Mesenchymal stem cell (in vitro differentiated cells and primary cell): ENCODE data around the gene INSRR. TPM values are rescaled to one million over a fixed set of nuclear protein-coding genes. Genes with fewer than 3 reads are reported as not detected.

ENCODE experiments used
- DNase-seq: peaks from one replicate; pipeline ENCODE4 v3.0.0-alpha.2; 2013
- H2AFZ ChIP-seq: one replicate; pipeline ENCODE4 v1.6.1; 2013; ENCODE audit warnings: low read depth, mild to moderate bottlenecking, control low read depth, inconsistent platforms, low read length, moderate library complexity
- H2AK5ac ChIP-seq: 2 replicates; pipeline ENCODE4 v1.6.1; 2013; ENCODE audit warnings: low read length, moderate library complexity, mild to moderate bottlenecking, inconsistent platforms; ENCODE audit not compliant: severe bottlenecking
- H2BK120ac ChIP-seq: one replicate; pipeline ENCODE4 v1.6.1; 2013; ENCODE audit warnings: low read depth, mild to moderate bottlenecking, inconsistent platforms, low read length, moderate library complexity
- H2BK12ac ChIP-seq, 2 experiments: one replicate each; pipeline ENCODE4 v1.6.1; 2013; ENCODE audit warnings: inconsistent platforms in 2 of 2, low read length in 2 of 2, mild to moderate bottlenecking in 2 of 2, moderate library complexity in 2 of 2, control low read depth in 1 of 2
- H2BK15ac ChIP-seq: one replicate; pipeline ENCODE4 v1.6.1; 2013; ENCODE audit warnings: mild to moderate bottlenecking, low read depth, inconsistent platforms; ENCODE audit not compliant: poor library complexity, severe bottlenecking
- H2BK5ac ChIP-seq: 2 replicates; pipeline ENCODE4 v1.6.1; 2013; ENCODE audit warnings: low read depth, mild to moderate bottlenecking, low read length, control low read depth, inconsistent platforms; ENCODE audit not compliant: poor library complexity, severe bottlenecking
- H3K14ac ChIP-seq, 2 experiments: one replicate each; pipeline ENCODE4 v1.6.1; 2013; ENCODE audit warnings: inconsistent platforms in 2 of 2, low read length in 2 of 2, control low read depth in 1 of 2, mild to moderate bottlenecking in 1 of 2, moderate library complexity in 1 of 2
- H3K18ac ChIP-seq, 2 experiments: one replicate each; pipeline ENCODE4 v1.6.1; 2013; ENCODE audit warnings: inconsistent platforms in 2 of 2, low read length in 2 of 2, control low read depth in 1 of 2, low read depth in 1 of 2, mild to moderate bottlenecking in 1 of 2
- H3K23ac ChIP-seq, 2 experiments: one replicate each; pipeline ENCODE4 v1.6.1; 2013; ENCODE audit warnings: inconsistent platforms in 2 of 2, low read length in 2 of 2, mild to moderate bottlenecking in 2 of 2, moderate library complexity in 2 of 2, control low read depth in 1 of 2
- H3K27ac ChIP-seq: 2 replicates; pipeline ENCODE4 v1.5.1; 2013; ENCODE audit warnings: mild to moderate bottlenecking, moderate library complexity, low read length, control low read depth, inconsistent platforms; ENCODE audit not compliant: poor library complexity, severe bottlenecking
- H3K27me3 ChIP-seq, 2 experiments: 2 replicates each; pipeline versions ENCODE4 v1.6.1 to v1.7.0; 2013; ENCODE audit warnings: low read length in 2 of 2, mild to moderate bottlenecking in 2 of 2, moderate library complexity in 2 of 2, control low read depth in 1 of 2, inconsistent platforms in 1 of 2; ENCODE audit not compliant: control insufficient read depth in 1 of 2, insufficient read depth in 1 of 2
- H3K36me3 ChIP-seq, 2 experiments: 2 replicates each; pipeline versions ENCODE4 v1.6.1 to v1.7.0; 2013; ENCODE audit warnings: low read length in 2 of 2, control low read depth in 1 of 2, inconsistent platforms in 1 of 2, low read depth in 1 of 2, mild to moderate bottlenecking in 1 of 2; ENCODE audit not compliant: insufficient read depth in 2 of 2, control insufficient read depth in 1 of 2
- H3K4ac ChIP-seq, 2 experiments: one replicate each; pipeline ENCODE4 v1.6.1; 2013; ENCODE audit warnings: inconsistent platforms in 2 of 2, low read length in 2 of 2, mild to moderate bottlenecking in 2 of 2, moderate library complexity in 2 of 2, control low read depth in 1 of 2, low read depth in 1 of 2
- H3K4me1 ChIP-seq: 2 replicates; pipeline ENCODE4 v1.6.1; 2013; ENCODE audit warnings: low read depth, low read length, control low read depth; ENCODE audit not compliant: control insufficient read depth, insufficient read depth
- H3K4me2 ChIP-seq: 2 replicates; pipeline ENCODE4 v1.6.1; 2013; ENCODE audit warnings: low read length, mild to moderate bottlenecking, inconsistent platforms; ENCODE audit not compliant: poor library complexity, severe bottlenecking
- H3K4me3 ChIP-seq, 2 experiments: 2 replicates each; pipeline versions ENCODE4 v1.5.1 to v1.7.0; 2013; ENCODE audit warnings: low read length in 2 of 2, mild to moderate bottlenecking in 2 of 2, control low read depth in 1 of 2, low read depth in 1 of 2; ENCODE audit not compliant: insufficient read depth in 1 of 2
- H3K79me1 ChIP-seq: replicated peaks from 2 replicates; pipeline ENCODE4 v1.6.1; 2013; ENCODE audit warnings: mild to moderate bottlenecking, control low read depth, low read length, inconsistent platforms; ENCODE audit not compliant: poor library complexity, severe bottlenecking
- H3K9ac ChIP-seq: 2 replicates; pipeline ENCODE4 v1.7.0; 2013; ENCODE audit warnings: mild to moderate bottlenecking, low read length, moderate library complexity
- H3K9me3 ChIP-seq: 2 replicates; pipeline ENCODE4 v1.7.0; 2013; ENCODE audit warnings: mild to moderate bottlenecking, low read length; ENCODE audit not compliant: control insufficient read depth
- H4K8ac ChIP-seq: one replicate; pipeline ENCODE4 v1.6.1; 2013; ENCODE audit warnings: inconsistent platforms, mild to moderate bottlenecking, low read length, moderate library complexity
- H4K91ac ChIP-seq: one replicate; pipeline ENCODE4 v1.6.1; 2013; ENCODE audit warnings: mild to moderate bottlenecking, low read length, inconsistent platforms
- WGBS: methylation state at CpG from one replicate; pipeline ENCODE4 v1.1.7; 2013; ENCODE audit warnings: mixed read lengths; 5-methylcytosine and 5-hydroxymethylcytosine counted together
- polyA plus RNA-seq, 2 experiments: library from polyadenylated mRNA; stranded (reverse); fragments of 200-250 nt; gene quantifications; one replicate each; pipeline ENCODE4 v1.2.3, GENCODE V29; 2013

INSRR gene
- polyA plus RNA-seq (2013, experiment 1 of 2) = not detected
- not detected for polyA plus RNA-seq (2013, experiment 2 of 2)

DNA sequence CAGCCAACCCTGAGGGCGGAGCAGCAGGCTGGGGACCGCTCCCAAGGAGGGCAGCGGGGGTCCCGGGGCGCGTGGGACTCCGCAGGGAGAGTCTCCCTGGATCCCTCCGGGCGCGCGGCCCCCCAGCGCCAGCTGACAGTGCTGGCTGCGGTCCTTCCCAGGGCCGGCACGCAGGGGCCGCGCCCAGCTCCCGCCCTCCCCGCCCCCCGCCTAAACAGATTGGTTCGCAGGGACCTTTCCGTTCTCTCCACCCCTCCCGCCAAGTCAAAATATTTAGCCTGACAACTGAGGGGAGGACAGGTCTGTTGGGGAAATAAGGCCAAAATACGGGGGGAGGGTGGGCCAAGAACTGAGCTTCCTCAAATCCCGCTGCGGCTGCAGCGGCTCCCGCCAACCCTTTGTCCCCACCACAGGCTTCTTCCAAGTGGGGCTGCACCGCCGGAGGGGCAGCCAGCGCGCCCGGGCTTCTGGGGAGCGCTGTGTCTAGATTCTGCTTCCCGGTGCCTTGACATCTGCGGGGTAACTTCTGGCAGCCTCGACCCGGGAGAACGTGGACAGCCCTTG lies at the start of gene INSRR:
INSRR (minus strand) TSS at position 159 of the 564 bp plus-strand sequence. CDS start 496 bp downstream, outside the sequence.
- H3K27me3 ChIP-seq = peaks cover 78 to 83% of the 10 kb centered on the region in 2 experiments
- H4K91ac ChIP-seq = no peak within 1 kb of the TSS
- H3K4me3 ChIP-seq = peak within 1 kb of the TSS in 1 of 2 experiments; percentile 77
- no peak within 1 kb of the TSS for H2AK5ac ChIP-seq
- no peak within 1 kb of the TSS for H4K8ac ChIP-seq
- H2BK5ac ChIP-seq = no peak within 1 kb of the TSS
- H3K9me3 ChIP-seq = no peaks in the 10 kb centered on the region
- no peak within 1 kb of the TSS for H3K4ac ChIP-seq
- no peak within 1 kb of the TSS for H2BK12ac ChIP-seq
- H3K18ac ChIP-seq = no peak within 1 kb of the TSS
- no peak within 1 kb of the TSS for H2BK120ac ChIP-seq
- H3K27ac ChIP-seq = no peak within 1 kb of the TSS
- H3K79me1 ChIP-seq = no peaks in the 10 kb centered on the region
- peak within 1 kb of the TSS; percentile 62 for H3K4me2 ChIP-seq
- peak within 1 kb of the TSS; percentile 37 for H2BK15ac ChIP-seq
- H3K23ac ChIP-seq = peak within 1 kb of the TSS; percentile 15 to 57
- WGBS = 2% methylated on average over 20 of the region's 39 CpGs
- peaks cover 26% of the 10 kb centered on the region for H3K4me1 ChIP-seq
- no peak for DNase-seq
- H3K36me3 ChIP-seq = no peaks in the 10 kb centered on the region
- H2AFZ ChIP-seq = no peak within 1 kb of the TSS
- peak within 1 kb of the TSS; percentile 49 for H3K9ac ChIP-seq
- H3K14ac ChIP-seq = no peak within 1 kb of the TSS

DNA sequence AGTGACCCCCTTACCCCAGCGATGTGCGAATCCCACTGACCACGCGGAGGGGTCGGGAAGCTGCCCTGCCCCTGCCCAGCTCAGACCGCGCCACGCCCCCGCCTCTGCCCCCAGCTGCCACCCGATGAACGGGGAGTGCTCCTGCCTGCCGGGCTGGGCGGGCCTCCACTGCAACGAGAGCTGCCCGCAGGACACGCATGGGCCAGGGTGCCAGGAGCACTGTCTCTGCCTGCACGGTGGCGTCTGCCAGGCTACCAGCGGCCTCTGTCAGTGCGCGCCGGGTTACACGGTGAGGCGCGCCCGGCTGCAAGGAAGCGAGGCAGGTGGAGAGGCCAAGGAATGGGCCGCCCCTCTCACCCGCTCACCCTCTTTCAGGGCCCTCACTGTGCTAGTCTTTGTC lies 49.6 kb upstream of the INSRR start:
- 90% methylated on average over 23 of the region's 29 CpGs for WGBS
- no peak overlapping the region for H3K23ac ChIP-seq

DNA sequence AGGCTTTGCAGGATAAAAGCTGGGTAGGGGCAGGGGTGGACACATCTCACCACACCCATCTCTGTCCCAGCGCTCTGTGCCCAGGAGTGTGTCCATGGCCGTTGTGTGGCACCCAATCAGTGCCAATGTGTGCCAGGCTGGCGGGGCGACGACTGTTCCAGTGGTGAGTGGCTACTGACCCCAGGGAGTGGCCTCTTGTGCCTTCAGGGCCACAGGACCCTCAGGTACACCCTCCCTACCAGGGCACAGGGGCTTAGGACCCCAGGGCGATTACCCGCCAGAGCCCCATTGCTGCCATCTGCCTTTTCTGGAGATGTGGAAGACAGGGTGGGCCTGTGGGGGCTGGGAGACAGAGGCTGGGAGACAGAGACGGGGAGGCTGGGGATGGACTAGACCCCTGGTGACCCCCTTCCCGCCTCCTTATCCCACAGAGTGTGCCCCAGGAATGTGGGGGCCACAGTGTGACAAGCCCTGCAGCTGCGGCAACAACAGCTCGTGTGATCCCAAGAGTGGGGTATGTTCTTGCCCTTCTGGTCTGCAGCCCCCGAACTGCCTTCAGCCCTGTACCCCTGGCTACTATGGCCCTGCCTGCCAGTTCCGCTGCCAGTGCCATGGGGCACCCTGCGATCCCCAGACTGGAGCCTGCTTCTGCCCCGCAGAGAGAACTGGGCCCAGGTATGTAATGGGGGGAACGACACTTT lies 47.4 kb upstream of the INSRR start:
- Histone ChIP-seq H2BK5ac (no peak overlapping the region), H3K27ac (peak overlapping the region; percentile 1), H2BK15ac (no peak overlapping the region), H2AK5ac (peak overlapping the region; percentile 37), H3K18ac (no peak overlapping the region), H3K9me3 (no peaks in the 10 kb centered on the region), H3K4ac (no peak overlapping the region), H3K4me2 (no peak overlapping the region), H3K79me1 (peaks cover 50% of the 10 kb centered on the region), H3K4me3 (no peak overlapping the region), H3K23ac (no peak overlapping the region), H3K27me3 (no peaks in the 10 kb centered on the region), H2BK12ac (peak overlapping the region in 1 of 2 experiments; percentile 7), H4K8ac (peak overlapping the region; percentile 63), H4K91ac (peak overlapping the region; percentile 29), H2AFZ (no peak overlapping the region), H2BK120ac (no peak overlapping the region), H3K4me1 (peaks cover 43% of the 10 kb centered on the region), H3K9ac (no peak overlapping the region), H3K14ac (no peak overlapping the region), H3K36me3 (peaks cover 0 to 58% of the 10 kb centered on the region in 2 experiments)
- DNase-seq = no peak
- WGBS = 96% methylated on average over 15 of the region's 16 CpGs

More for the DNA sequence above, 49.6 kb upstream of the INSRR start:
- peaks cover 0 to 75% of the 10 kb centered on the region in 2 experiments for H3K36me3 ChIP-seq
- no peaks in the 10 kb centered on the region for H3K9me3 ChIP-seq
- no peak overlapping the region for H3K27ac ChIP-seq
- peak overlapping the region; percentile 58 for H4K91ac ChIP-seq
- no peak overlapping the region for H3K4ac ChIP-seq
- H3K79me1 ChIP-seq = peaks cover 33% of the 10 kb centered on the region
- no peak overlapping the region for H2BK120ac ChIP-seq
- H2BK12ac ChIP-seq = no peak overlapping the region
- no peak for DNase-seq
- H2BK5ac ChIP-seq = no peak overlapping the region
- H3K14ac ChIP-seq = no peak overlapping the region
- no peak overlapping the region for H3K4me3 ChIP-seq
- H2AK5ac ChIP-seq = no peak overlapping the region
- H3K4me1 ChIP-seq = peaks cover 30% of the 10 kb centered on the region
- no peak overlapping the region for H3K4me2 ChIP-seq
- no peak overlapping the region for H2AFZ ChIP-seq
- no peak overlapping the region for H3K9ac ChIP-seq
- H3K27me3 ChIP-seq = no peaks in the 10 kb centered on the region
- no peak overlapping the region for H3K18ac ChIP-seq
- no peak overlapping the region for H4K8ac ChIP-seq
- H2BK15ac ChIP-seq = no peak overlapping the region

DNA sequence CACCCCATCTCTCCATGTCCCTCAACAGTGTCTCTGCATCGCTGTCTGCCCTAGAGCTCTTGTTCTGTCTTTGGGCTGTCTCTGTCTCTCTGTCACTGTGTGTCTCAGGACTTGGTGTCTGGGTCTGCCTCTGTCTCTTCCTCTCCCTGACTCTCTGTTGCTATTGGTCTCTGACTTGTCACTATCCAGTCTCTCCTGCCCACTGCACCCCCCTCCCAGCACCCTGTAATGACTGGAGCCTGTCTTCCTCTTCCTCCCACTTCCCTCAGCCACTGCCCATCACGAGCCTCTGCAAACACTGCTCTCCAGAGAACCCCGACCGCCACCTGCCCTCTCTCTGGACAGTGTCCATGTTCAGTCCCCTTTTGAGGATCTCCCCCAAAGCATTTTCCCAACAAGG lies 46.7 kb upstream of the INSRR start:
- H3K4me2 ChIP-seq = no peak overlapping the region
- H2AK5ac ChIP-seq = no peak overlapping the region
- peaks cover 57% of the 10 kb centered on the region for H3K79me1 ChIP-seq
- H3K4me3 ChIP-seq = no peak overlapping the region
- H3K27me3 ChIP-seq = no peaks in the 10 kb centered on the region
- no peak overlapping the region for H3K23ac ChIP-seq
- no peak overlapping the region for H4K91ac ChIP-seq
- H3K14ac ChIP-seq = no peak overlapping the region
- 53% methylated on average over 4 of the region's 4 CpGs for whole genome bisulfite sequencing
- H3K4me1 ChIP-seq = peaks cover 43% of the 10 kb centered on the region
- H3K27ac ChIP-seq = no peak overlapping the region
- H4K8ac ChIP-seq = no peak overlapping the region
- H2AFZ ChIP-seq = no peak overlapping the region
- H3K9me3 ChIP-seq = no peaks in the 10 kb centered on the region
- no peak overlapping the region for H3K4ac ChIP-seq
- H3K36me3 ChIP-seq = peaks cover 0 to 58% of the 10 kb centered on the region in 2 experiments
- H3K9ac ChIP-seq = no peak overlapping the region
- no peak overlapping the region for H3K18ac ChIP-seq
- no peak overlapping the region for H2BK120ac ChIP-seq
- H2BK15ac ChIP-seq = no peak overlapping the region
- no peak overlapping the region for H2BK5ac ChIP-seq
- no peak for DNase-seq
- H2BK12ac ChIP-seq = no peak overlapping the region
